Fibroblast of lung (primary cell): ENCODE data around the gene NCOR1. TPM values are rescaled to one million over a fixed set of nuclear protein-coding genes. Genes with fewer than 3 reads are reported as not detected.

Experiments used
- DNase-seq, 2 donors: peaks; one replicate each; pipeline versions ENCODE4 v3.0.0 to v3.0.0-alpha.2; 2010; ENCODE audit warnings: low read depth in 2 of 2
- H2AFZ ChIP-seq: 2 replicates; pipeline ENCODE4 v1.5.1; 2012; ENCODE audit warnings: low read length, control low read depth, inconsistent platforms
- H3K27ac ChIP-seq: 2 replicates; pipeline ENCODE4 v1.5.1; 2011; ENCODE audit warnings: low read length, control low read depth; ENCODE audit not compliant: insufficient read depth
- H3K27me3 ChIP-seq: 2 replicates; pipeline ENCODE4 v1.5.1; 2011; ENCODE audit warnings: mild to moderate bottlenecking, low read length; ENCODE audit not compliant: control insufficient read depth, insufficient read depth
- H3K36me3 ChIP-seq: 2 replicates; pipeline ENCODE4 v1.5.1; 2011; ENCODE audit warnings: low read length; ENCODE audit not compliant: control insufficient read depth, insufficient read depth
- H3K4me1 ChIP-seq: 2 replicates; pipeline ENCODE4 v1.5.1; 2011; ENCODE audit warnings: low read length; ENCODE audit not compliant: control insufficient read depth, insufficient read depth; ENCODE audit errors: extremely low read depth
- H3K4me2 ChIP-seq: 2 replicates; pipeline ENCODE4 v1.5.1; 2011; ENCODE audit warnings: low read length, control low read depth; ENCODE audit not compliant: insufficient read depth; ENCODE audit errors: extremely low read depth
- H3K4me3 ChIP-seq, 4 experiments: fragments of 200-600 bp in 1 of 4; sonication (generic) in 1 of 4; replicated peaks in 1 of 4; 2 replicates each; pipeline ENCODE4 v1.5.1; 2011 to 2016; ENCODE audit warnings: low read length in 4 of 4, low read depth in 3 of 4, mild to moderate bottlenecking in 3 of 4, control low read depth in 2 of 4, inconsistent platforms in 1 of 4, mixed read lengths in 1 of 4; ENCODE audit not compliant: insufficient read depth in 1 of 4; ENCODE audit errors: control extremely low read depth in 1 of 4
- H3K79me2 ChIP-seq: 2 replicates; pipeline ENCODE4 v1.5.1; 2012; ENCODE audit warnings: mild to moderate bottlenecking, low read length, inconsistent platforms; ENCODE audit not compliant: control insufficient read depth, insufficient read depth
- H3K9ac ChIP-seq: 2 replicates; pipeline ENCODE4 v1.5.1; 2011; ENCODE audit warnings: mild to moderate bottlenecking, low read length, control low read depth; ENCODE audit not compliant: insufficient read depth
- H3K9me3 ChIP-seq: 2 replicates; pipeline ENCODE4 v1.5.1; 2012; ENCODE audit warnings: low read depth, low read length; ENCODE audit not compliant: control insufficient read depth, insufficient read depth
- H4K20me1 ChIP-seq: 2 replicates; pipeline ENCODE4 v1.5.1; 2011; ENCODE audit warnings: low read length; ENCODE audit not compliant: control insufficient read depth, insufficient read depth; ENCODE audit errors: extremely low read depth
- CTCF ChIP-seq, 2 donors: IDR thresholded peaks in 1 of 2; conservative IDR thresholded peaks in 1 of 2; 1 replicate in 1 of 2; 2 replicates in 1 of 2; pipeline ENCODE4 v1.5.1; 2011 to 2012; ENCODE audit warnings: low read length in 2 of 2, control low read depth in 1 of 2, inconsistent platforms in 1 of 2, low read depth in 1 of 2, mild to moderate bottlenecking in 1 of 2
- EZH2 ChIP-seq: IDR thresholded peaks from 2 replicates; pipeline ENCODE4 v1.5.1; 2012; ENCODE audit warnings: low read length, control low read depth, mild to moderate bottlenecking; ENCODE audit errors: missing control alignments
- polyA plus RNA-seq, 2 donors: library from polyadenylated mRNA; depleted of rRNA in 1 of 2; stranded (reverse) in 1 of 2; unstranded in 1 of 2; fragments of >200 nt; gene quantifications; 2 replicates each; pipeline ENCODE4 v1.2.1, GENCODE V29; 2011 to 2012; ENCODE audit warnings: missing spikeins in 1 of 2
- total RNA-seq: library from RNA; depleted of rRNA; stranded (reverse); fragments of >200 nt; gene quantifications from 2 replicates; pipeline ENCODE4 v1.2.1, GENCODE V29; 2014

Gene NCOR1
- total and polyA plus RNA-seq, 2 donors (not counting 1 experiment from before 2014, with no cell fraction given) = 67.6 to 106 TPM

DNA sequence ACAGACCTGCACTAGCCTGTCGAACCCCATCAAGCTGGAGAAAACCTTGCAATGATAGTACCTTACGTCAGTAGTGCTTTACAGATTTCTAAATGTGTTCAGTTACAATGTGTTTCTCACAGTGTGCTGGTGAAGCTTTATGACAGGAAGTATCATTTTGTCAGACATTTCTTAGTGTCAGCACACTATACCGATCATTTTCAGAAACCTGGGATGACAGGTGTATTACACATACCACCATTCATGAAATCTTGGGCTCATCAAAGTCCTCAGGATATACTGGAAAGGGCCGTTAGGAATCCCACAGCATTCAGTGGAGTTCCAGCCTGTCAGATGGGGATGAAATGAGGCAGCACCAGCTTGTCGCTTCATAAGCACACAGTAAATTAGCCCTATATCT lies 188.4 kb downstream of the NCOR1 start:
- H4K20me1 ChIP-seq = no peaks in the 10 kb centered on the region
- no peak overlapping the region for H2AFZ ChIP-seq
- H3K27me3 ChIP-seq = no peaks in the 10 kb centered on the region
- H3K4me1 ChIP-seq = peaks cover 7% of the 10 kb centered on the region
- TF ChIP-seq CTCF (conservative IDR thresholded peaks at IDR 0.05 in 1 of 2, IDR thresholded peaks at IDR 0.05 in 1 of 2; ENCODE audit: low read depth in 1 of 2, low read length in 2 of 2) (no peak), EZH2 (no peak)
- H3K9me3 ChIP-seq = no peaks in the 10 kb centered on the region
- peaks cover 15% of the 10 kb centered on the region for H3K36me3 ChIP-seq
- no peak for DNase-seq
- no peak overlapping the region for H3K4me2 ChIP-seq
- no peak overlapping the region for H3K9ac ChIP-seq
- no peak overlapping the region for H3K27ac ChIP-seq
- H3K4me3 ChIP-seq = no peak overlapping the region
- no peaks in the 10 kb centered on the region for H3K79me2 ChIP-seq

GRCh38 chr17:16025202-16025601 lies 190.1 kb downstream of the NCOR1 start:
- no peaks in the 10 kb centered on the region for H4K20me1 ChIP-seq
- H3K4me3 ChIP-seq = no peak overlapping the region
- no peaks in the 10 kb centered on the region for H3K27me3 ChIP-seq
- H3K4me1 ChIP-seq = peaks cover 7% of the 10 kb centered on the region
- H3K9ac ChIP-seq = no peak overlapping the region
- no peaks in the 10 kb centered on the region for H3K9me3 ChIP-seq
- TF ChIP-seq EZH2 (no peak), CTCF (conservative IDR thresholded peaks at IDR 0.05 in 1 of 2, IDR thresholded peaks at IDR 0.05 in 1 of 2; ENCODE audit: low read depth in 1 of 2, low read length in 2 of 2) (no peak)
- peaks cover 4% of the 10 kb centered on the region for H3K79me2 ChIP-seq
- no peak for DNase-seq
- no peak overlapping the region for H2AFZ ChIP-seq
- peaks cover 18% of the 10 kb centered on the region for H3K36me3 ChIP-seq
- no peak overlapping the region for H3K27ac ChIP-seq
- no peak overlapping the region for H3K4me2 ChIP-seq

DNA sequence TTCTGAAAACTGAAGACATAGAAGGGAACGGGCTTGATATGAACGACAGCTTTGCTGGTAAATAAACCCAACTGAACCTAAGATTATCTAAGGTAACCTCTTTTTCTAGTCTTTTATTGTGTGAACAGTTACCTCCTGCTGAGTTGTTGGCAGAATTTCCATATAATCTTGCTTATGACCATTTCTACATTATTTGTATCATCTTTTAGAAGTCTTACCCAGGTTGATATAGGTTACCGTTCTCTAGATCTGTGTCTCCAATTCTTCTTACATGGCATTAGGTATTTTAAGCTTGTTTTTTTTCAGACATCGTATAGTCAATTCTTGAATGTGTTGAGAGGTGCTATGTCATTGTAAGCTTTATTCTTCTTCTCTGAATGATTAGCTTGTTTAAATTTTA lies 191.5 kb downstream of the NCOR1 start:
- H3K36me3 ChIP-seq = peaks cover 16% of the 10 kb centered on the region
- peaks cover 7% of the 10 kb centered on the region for H3K4me1 ChIP-seq
- no peaks in the 10 kb centered on the region for H4K20me1 ChIP-seq
- H3K27ac ChIP-seq = no peak overlapping the region
- H3K79me2 ChIP-seq = peaks cover 4% of the 10 kb centered on the region
- TF ChIP-seq CTCF (conservative IDR thresholded peaks at IDR 0.05 in 1 of 2, IDR thresholded peaks at IDR 0.05 in 1 of 2; ENCODE audit: low read depth in 1 of 2, low read length in 2 of 2) (no peak), EZH2 (no peak)
- no peaks in the 10 kb centered on the region for H3K27me3 ChIP-seq
- H3K4me2 ChIP-seq = no peak overlapping the region
- H3K4me3 ChIP-seq = no peak overlapping the region
- H3K9me3 ChIP-seq = no peaks in the 10 kb centered on the region
- no peak for DNase-seq
- no peak overlapping the region for H3K9ac ChIP-seq
- H2AFZ ChIP-seq = no peak overlapping the region
